Tibial nerve (tissue), 4 donors: ENCODE data around the gene TMEM126B. TPM values are rescaled to one million over a fixed set of nuclear protein-coding genes. Genes with fewer than 3 reads are reported as not detected.
A peak's percentile ranks its signal among the peaks of the same experiment; 100 is the strongest.

Experiments used
- DNase-seq, 2 donors: peaks; one replicate each; pipeline ENCODE4 v3.0.0-alpha.2; 2019; ENCODE audit warnings: low spot score in 2 of 2
- H3K27ac ChIP-seq, 4 donors: fragments of 200-600 bp; sonication (generic) in 3 of 4; one replicate each; pipeline ENCODE4 v1.5.1; 2017 to 2019; ENCODE audit warnings: mild to moderate bottlenecking in 1 of 4
- H3K27me3 ChIP-seq, 2 donors: fragments of 200-600 bp; sonication (generic) in 1 of 2; one replicate each; pipeline versions ENCODE4 v1.5.1 to v1.6.0; 2017 to 2019
- H3K36me3 ChIP-seq, 3 donors: fragments of 200-600 bp; sonication (generic); one replicate each; pipeline ENCODE4 v1.5.1; 2018 to 2019
- H3K4me1 ChIP-seq, 4 donors: fragments of 200-600 bp; sonication (generic) in 3 of 4; one replicate each; pipeline ENCODE4 v1.5.1; 2017 to 2019
- H3K4me3 ChIP-seq, 4 donors: fragments of 200-600 bp; sonication (generic) in 3 of 4; one replicate each; pipeline ENCODE4 v1.5.1; 2017 to 2019; ENCODE audit warnings: mild to moderate bottlenecking in 1 of 4, moderate library complexity in 1 of 4
- H3K9me3 ChIP-seq, 4 donors: fragments of 200-600 bp; sonication (generic) in 3 of 4; one replicate each; pipeline ENCODE4 v1.5.1; 2017 to 2019
- CTCF ChIP-seq, 5 experiments: fragments of 200-600 bp in 3 of 5; fragments of 450-650 bp in 2 of 5; sonication (generic) in 3 of 5; IDR thresholded peaks; one replicate each; pipeline ENCODE4 v1.5.1; 2016 to 2019; ENCODE audit warnings: antibody characterized with exemption in 5 of 5, mild to moderate bottlenecking in 3 of 5, moderate library complexity in 2 of 5
- EP300 ChIP-seq, 2 donors: sonication (generic); formaldehyde crosslinking; IDR thresholded peaks; one replicate each; pipeline ENCODE4 v1.6.1; 2017; ENCODE audit warnings: antibody characterized with exemption in 2 of 2, mild to moderate bottlenecking in 1 of 2
- POLR2A ChIP-seq, 2 donors: fragments of 450-650 bp; IDR thresholded peaks; one replicate each; pipeline ENCODE4 v1.6.1; 2017; ENCODE audit warnings: antibody characterized with exemption in 2 of 2, mild to moderate bottlenecking in 2 of 2, moderate library complexity in 2 of 2
- WGBS, 2 donors: methylation state at CpG; one replicate each; pipeline ENCODE4 v1.1.5; 2018; 5-methylcytosine and 5-hydroxymethylcytosine counted together
- total RNA-seq, 4 donors: library from RNA; depleted of rRNA; stranded (reverse); fragments of >200 nt; gene quantifications; one replicate each; pipeline ENCODE4 v1.1.0, GENCODE V29; 2016

Gene TMEM126B
- total RNA-seq, result 10 to 100 TPM; 39.4 to 55.9 (median 46.4) TPM

- Histone ChIP-seq H3K4me1 (peaks cover 0 to 52% (median 18%) of the 10 kb centered on the region in 4 donors), H3K4me3 (peak within 1 kb of the TSS; percentile 76 to 88 (median 82)), H3K36me3 (peaks cover 0 to 18% (median 0%) of the 10 kb centered on the region in 3 donors), H3K9me3 (no peaks in the 10 kb centered on the region), H3K27ac (peak within 1 kb of the TSS; percentile 92 to 97 (median 96)), H3K27me3 (no peaks in the 10 kb centered on the region)
- 0% methylated on average over 41 of the region's 41 CpGs for WGBS, 2 donors
- TF ChIP-seq EP300 (IDR thresholded peaks at IDR 0.05), result peak; percentile 80 to 98
- TF ChIP-seq CTCF (IDR thresholded peaks at IDR 0.05), result peak in 1 of 5 experiments; percentile 25
- TF ChIP-seq POLR2A (IDR thresholded peaks at IDR 0.05), result peak; percentile 89 to 91
- DNase-seq, result peak; percentile 97
These were observed at the start of gene TMEM126B for GRCh38 chr11:85627998-85628770. Gene TMEM126B, plus strand, starts transcription at chr11:85628593. Its CDS starts 15 bp downstream, at chr11:85628608.

GRCh38 chr11:85582111-85582510 lies 46.3 kb upstream of the TMEM126B start:
- 77 to 80% methylated on average over 2 of the region's 2 CpGs for WGBS, 2 donors
- H3K36me3 ChIP-seq, result peaks cover 0 to 12% (median 0%) of the 10 kb centered on the region in 3 donors
- peaks cover 0 to 9% (median 0%) of the 10 kb centered on the region in 4 donors for H3K9me3 ChIP-seq
- no peak overlapping the region for H3K4me3 ChIP-seq
- H3K27ac ChIP-seq, result no peak overlapping the region
- TF ChIP-seq CTCF (IDR thresholded peaks at IDR 0.05) (no peak), POLR2A (IDR thresholded peaks at IDR 0.05) (no peak), EP300 (IDR thresholded peaks at IDR 0.05) (no peak)
- no peak for DNase-seq
- H3K4me1 ChIP-seq, result no peaks in the 10 kb centered on the region
- H3K27me3 ChIP-seq, result no peaks in the 10 kb centered on the region

- H3K9me3 ChIP-seq, result no peaks in the 10 kb centered on the region
- H3K27ac ChIP-seq, result no peak overlapping the region
- no peak for TF ChIP-seq EP300 (IDR thresholded peaks at IDR 0.05)
- no peak for TF ChIP-seq POLR2A (IDR thresholded peaks at IDR 0.05)
- TF ChIP-seq CTCF (IDR thresholded peaks at IDR 0.05), result no peak
- no peaks in the 10 kb centered on the region for H3K27me3 ChIP-seq
- 77 to 83% methylated on average over 3 of the region's 3 CpGs for WGBS, 2 donors
- no peak for DNase-seq
- H3K36me3 ChIP-seq, result no peaks in the 10 kb centered on the region
- no peaks in the 10 kb centered on the region for H3K4me1 ChIP-seq
- H3K4me3 ChIP-seq, result no peak overlapping the region
These were observed 39.0 kb upstream of the TMEM126B start for GRCh38 chr11:85589373-85589772.

GRCh38 chr11:85590848-85591483 lies 37.4 kb upstream of the TMEM126B start:
- Histone ChIP-seq H3K27me3 (no peaks in the 10 kb centered on the region), H3K4me3 (no peak overlapping the region), H3K36me3 (no peaks in the 10 kb centered on the region), H3K4me1 (no peaks in the 10 kb centered on the region), H3K27ac (no peak overlapping the region), H3K9me3 (no peaks in the 10 kb centered on the region)
- no peak for DNase-seq
- 70 to 80% methylated on average over 4 of the region's 4 CpGs for WGBS, 2 donors
- TF ChIP-seq CTCF (IDR thresholded peaks at IDR 0.05), result no peak
- no peak for TF ChIP-seq EP300 (IDR thresholded peaks at IDR 0.05)
- TF ChIP-seq POLR2A (IDR thresholded peaks at IDR 0.05), result no peak

- no peak for DNase-seq
These were observed 33.0 kb upstream of the TMEM126B start for GRCh38 chr11:85595285-85595884.

More at GRCh38 chr11:85595285-85595884, 33.0 kb upstream of the TMEM126B start:
- Histone ChIP-seq H3K27me3 (no peaks in the 10 kb centered on the region), H3K9me3 (no peaks in the 10 kb centered on the region), H3K4me3 (no peak overlapping the region), H3K36me3 (no peaks in the 10 kb centered on the region), H3K27ac (no peak overlapping the region), H3K4me1 (no peaks in the 10 kb centered on the region)
- TF ChIP-seq EP300 (IDR thresholded peaks at IDR 0.05) (no peak), CTCF (IDR thresholded peaks at IDR 0.05) (peak; percentile 35 to 56 (median 42))
